WTC11 (cell line): ENCODE measurements around the gene SLC25A11. TPM values are rescaled to one million over a fixed set of nuclear protein-coding genes. Genes with fewer than 3 reads are reported as not detected.
A peak's percentile ranks its signal among the peaks of the same experiment; 100 is the strongest.

Experiments used
- ATAC-seq: fragments of 200-7000 bp; cut with Tn5 transposase; 2 replicates; pipeline ENCODE4 v1.10.0; 2021; ENCODE audit warnings: mild to moderate bottlenecking, moderate library complexity
- CTCF ChIA-PET: fragments of 300-600 bp; sonication (Branson Sonifier 250); formaldehyde crosslinking; loops from one replicate; lab custom pipeline; 2021; ENCODE audit warnings: antibody characterized with exemption; lab: Charles Lee
- POLR2A ChIA-PET: fragments of 350-600 bp; sonication (Branson Sonifier 250); formaldehyde crosslinking; loops from one replicate; lab custom pipeline; 2021; ENCODE audit warnings: antibody characterized with exemption; lab: Charles Lee
- DNase-seq: peaks from one replicate; pipeline ENCODE4 v3.0.0; 2021; ENCODE audit warnings: low spot score
- H3K27ac Mint-ChIP-seq: 2 replicates; pipeline ENCODE4 v1.8.0; 2021; ENCODE audit warnings: mixed read lengths
- H3K27me3 Mint-ChIP-seq: 2 replicates; pipeline ENCODE4 v1.8.0; 2021; ENCODE audit warnings: low read depth, mild to moderate bottlenecking, moderate library complexity, mixed read lengths
- H3K36me3 Mint-ChIP-seq: 2 replicates; pipeline ENCODE4 v1.8.0; 2021; ENCODE audit warnings: mixed read lengths
- H3K4me1 Mint-ChIP-seq: 2 replicates; pipeline ENCODE4 v1.8.0; 2022; ENCODE audit warnings: mixed read lengths
- H3K4me3 Mint-ChIP-seq: 2 replicates; pipeline ENCODE4 v1.8.0; 2021; ENCODE audit warnings: mild to moderate bottlenecking, moderate library complexity, mixed read lengths
- H3K9me3 Mint-ChIP-seq: 2 replicates; pipeline ENCODE4 v1.8.0; 2021; ENCODE audit warnings: mixed read lengths
- CTCF ChIP-seq: fragments of 200-600 bp; IDR thresholded peaks from 2 replicates; pipeline ENCODE4 v1.8.0; 2022; ENCODE audit warnings: antibody characterized with exemption
- ETV6 ChIP-seq: sonication (generic); formaldehyde crosslinking; IDR thresholded peaks from 2 replicates; pipeline ENCODE4 v1.8.1; 2022; ENCODE audit warnings: mild to moderate bottlenecking, missing genetic modification reagents
- FOXK1 ChIP-seq: sonication (generic); formaldehyde crosslinking; IDR thresholded peaks from 2 replicates; pipeline ENCODE4 v1.8.0; 2022; ENCODE audit warnings: mild to moderate bottlenecking, moderate library complexity, missing genetic modification reagents
- GABPB1 ChIP-seq: sonication (generic); formaldehyde crosslinking; IDR thresholded peaks from 2 replicates; pipeline ENCODE4 v1.8.1; 2023; ENCODE audit warnings: mild to moderate bottlenecking, missing genetic modification reagents
- HMGA2 ChIP-seq: fragments of 250-450 bp; sonication (Bioruptor Pico); IDR thresholded peaks from 2 replicates; pipeline ENCODE4 v1.4.0; 2021; ENCODE audit warnings: mild to moderate bottlenecking, moderate library complexity
- HMGXB4 ChIP-seq: sonication (generic); formaldehyde crosslinking; IDR thresholded peaks from 2 replicates; pipeline ENCODE4 v1.8.1; 2023; ENCODE audit warnings: mild to moderate bottlenecking, moderate library complexity, missing genetic modification reagents
- IRF2 ChIP-seq: sonication (generic); formaldehyde crosslinking; IDR thresholded peaks from 2 replicates; pipeline ENCODE4 v1.8.0; 2022; ENCODE audit warnings: low read depth, missing genetic modification reagents, borderline replicate concordance
- MYBL2 ChIP-seq: sonication (generic); formaldehyde crosslinking; IDR thresholded peaks from 2 replicates; pipeline ENCODE4 v1.8.1; 2023; ENCODE audit warnings: mild to moderate bottlenecking, moderate library complexity, missing genetic modification reagents
- NFATC4 ChIP-seq: fragments of 250-450 bp; sonication (Bioruptor Pico); IDR thresholded peaks from 2 replicates; pipeline ENCODE4 v1.9.0; 2021; ENCODE audit warnings: mild to moderate bottlenecking
- OVOL2 ChIP-seq: fragments of 250-450 bp; sonication (Bioruptor Pico); IDR thresholded peaks from 2 replicates; pipeline ENCODE4 v1.9.0; 2021; ENCODE audit warnings: mild to moderate bottlenecking, borderline replicate concordance
- RELA ChIP-seq: sonication (generic); formaldehyde crosslinking; IDR thresholded peaks from 2 replicates; pipeline ENCODE4 v1.8.1; 2022; ENCODE audit warnings: missing genetic modification reagents, mild to moderate bottlenecking, borderline replicate concordance
- RORB ChIP-seq: fragments of 250-450 bp; sonication (Bioruptor Pico); IDR thresholded peaks from 2 replicates; pipeline ENCODE4 v1.9.0; 2021; ENCODE audit warnings: mild to moderate bottlenecking
- ZNF281 ChIP-seq: sonication (generic); formaldehyde crosslinking; IDR thresholded peaks from 2 replicates; pipeline ENCODE4 v1.8.0; 2023; ENCODE audit warnings: mild to moderate bottlenecking, missing genetic modification reagents
- ZNF317 ChIP-seq: sonication (generic); formaldehyde crosslinking; IDR thresholded peaks from 2 replicates; pipeline ENCODE4 v1.8.1; 2023; ENCODE audit warnings: low read depth, mild to moderate bottlenecking, moderate library complexity, missing genetic modification reagents, borderline replicate concordance
- total RNA-seq: library from RNA; stranded (reverse); gene quantifications from 3 replicates; pipeline ENCODE4 v1.2.3, GENCODE V29; 2021
- TF ChIP-seq, protein P1 (sequence below): sonication (generic); formaldehyde crosslinking; IDR thresholded peaks from 2 replicates; pipeline ENCODE4 v1.8.0; 2022; ENCODE audit warnings: mild to moderate bottlenecking, missing genetic modification reagents
- TF ChIP-seq, protein P2 (sequence below): sonication (generic); formaldehyde crosslinking; IDR thresholded peaks from 2 replicates; pipeline ENCODE4 v1.8.1; 2022; ENCODE audit warnings: low read depth, missing genetic modification reagents, borderline replicate concordance
- TF ChIP-seq, protein P3 (sequence below): sonication (generic); formaldehyde crosslinking; IDR thresholded peaks from 2 replicates; pipeline ENCODE4 v1.8.1; 2023; ENCODE audit warnings: mild to moderate bottlenecking, missing genetic modification reagents, moderate library complexity

Gene SLC25A11
- total RNA-seq, 1 experiment from 2014 or later, result 73.7 TPM

DNA sequence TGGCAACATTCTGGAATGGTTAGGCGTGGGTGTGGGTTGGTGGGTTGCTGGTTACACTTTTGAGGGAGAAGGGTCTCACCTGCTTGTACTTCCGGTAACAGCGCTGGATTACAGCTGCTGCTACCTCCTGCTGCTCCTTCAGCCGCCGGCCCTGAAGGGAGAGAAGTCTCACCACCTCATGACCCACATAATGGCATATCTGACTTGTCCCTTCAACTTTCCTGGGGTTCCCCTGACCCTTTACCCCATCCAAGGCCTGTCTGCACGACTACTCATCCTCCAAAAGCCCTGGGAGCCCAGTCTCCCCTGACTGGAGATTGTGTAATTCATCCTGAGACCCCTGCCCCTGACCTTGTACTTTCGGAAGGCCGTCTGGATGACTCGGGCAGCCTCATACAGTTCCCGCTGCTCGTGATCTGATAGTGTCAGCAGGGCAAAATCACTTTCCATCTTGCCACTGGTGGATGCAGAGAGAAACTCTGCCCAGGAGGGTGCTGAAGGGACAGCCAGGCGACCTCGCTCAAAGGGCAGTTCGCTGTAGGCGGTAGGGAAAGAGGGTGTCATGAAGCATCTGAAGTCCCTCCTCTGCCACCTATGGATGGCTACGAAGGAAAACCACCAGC is 29.8 kb upstream of the SLC25A11 start (continued):
- TF ChIP-seq NFATC4 (CRISPR knock-in tag), result no peak
- TF ChIP-seq MYBL2 (CRISPR knock-in tag), result no peak

- no peak for ATAC-seq
- Mint-ChIP-seq H3K27ac (peak overlapping the region; percentile 80), H3K27me3 (peaks cover 28% of the 10 kb centered on the region), H3K36me3 (peaks cover 20% of the 10 kb centered on the region), H3K4me3 (no peak overlapping the region), H3K4me1 (peaks cover 31% of the 10 kb centered on the region), H3K9me3 (peaks cover 13% of the 10 kb centered on the region)
- no peak for DNase-seq
- TF ChIP-seq ZNF317 (no peak), GABPB1 (CRISPR knock-in tag) (peak; percentile 93), FOXK1 (no peak), IRF2 (CRISPR knock-in tag) (no peak), HMGA2 (CRISPR knock-in tag) (no peak), ETV6 (CRISPR knock-in tag) (no peak), HMGXB4 (CRISPR knock-in tag) (no peak), ZNF281 (CRISPR knock-in tag) (0 out of 2 replicates have a peak, but pooled peaks have one; percentile 24), OVOL2 (no peak), RORB (no peak), CTCF (no peak), RELA (CRISPR knock-in tag) (no peak)
- TF ChIP-seq, protein P1, sequence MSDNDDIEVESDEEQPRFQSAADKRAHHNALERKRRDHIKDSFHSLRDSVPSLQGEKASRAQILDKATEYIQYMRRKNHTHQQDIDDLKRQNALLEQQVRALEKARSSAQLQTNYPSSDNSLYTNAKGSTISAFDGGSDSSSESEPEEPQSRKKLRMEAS (CRISPR knock-in tag), result no peak
- TF ChIP-seq, protein P2, sequence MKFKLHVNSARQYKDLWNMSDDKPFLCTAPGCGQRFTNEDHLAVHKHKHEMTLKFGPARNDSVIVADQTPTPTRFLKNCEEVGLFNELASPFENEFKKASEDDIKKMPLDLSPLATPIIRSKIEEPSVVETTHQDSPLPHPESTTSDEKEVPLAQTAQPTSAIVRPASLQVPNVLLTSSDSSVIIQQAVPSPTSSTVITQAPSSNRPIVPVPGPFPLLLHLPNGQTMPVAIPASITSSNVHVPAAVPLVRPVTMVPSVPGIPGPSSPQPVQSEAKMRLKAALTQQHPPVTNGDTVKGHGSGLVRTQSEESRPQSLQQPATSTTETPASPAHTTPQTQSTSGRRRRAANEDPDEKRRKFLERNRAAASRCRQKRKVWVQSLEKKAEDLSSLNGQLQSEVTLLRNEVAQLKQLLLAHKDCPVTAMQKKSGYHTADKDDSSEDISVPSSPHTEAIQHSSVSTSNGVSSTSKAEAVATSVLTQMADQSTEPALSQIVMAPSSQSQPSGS (CRISPR knock-in tag), result no peak
- TF ChIP-seq, protein P3, sequence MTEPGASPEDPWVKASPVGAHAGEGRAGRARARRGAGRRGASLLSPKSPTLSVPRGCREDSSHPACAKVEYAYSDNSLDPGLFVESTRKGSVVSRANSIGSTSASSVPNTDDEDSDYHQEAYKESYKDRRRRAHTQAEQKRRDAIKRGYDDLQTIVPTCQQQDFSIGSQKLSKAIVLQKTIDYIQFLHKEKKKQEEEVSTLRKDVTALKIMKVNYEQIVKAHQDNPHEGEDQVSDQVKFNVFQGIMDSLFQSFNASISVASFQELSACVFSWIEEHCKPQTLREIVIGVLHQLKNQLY, result no peak
- ChIA-PET POLR2A (interaction anchor here (0.5 to 4.8 kb wide), 5 partner anchors 22 to 69 kb away, joined by 3 to 45 read pairs (median 6); partner anchors contain the start of genes PFN1, RNF167 and SLC25A11), CTCF (interaction anchor here (1.0 to 3.2 kb wide), 8 partner anchors 11 to 69 kb away, joined by 3 to 49 read pairs (median 10); partner anchors contain the start of genes CAMTA2, ENO3 and INCA1)
Observed at GRCh38 chr17:4969047-4969550, 29.3 kb upstream of the SLC25A11 start.
